ENCODE data around the gene JADE3.

- no peak for TF ChIP-seq CTCF (conservative IDR thresholded peaks at IDR 0.05 in 1 of 2, IDR thresholded peaks at IDR 0.05 in 1 of 2; ENCODE audit: low read depth in 1 of 2, low read length in 2 of 2)
- no peak for TF ChIP-seq EZH2 (IDR thresholded peaks at IDR 0.05; ENCODE audit: low read length, missing control alignments)
Observed at GRCh38 chrX:46882266-46882665, 30.0 kb upstream of the JADE3 start.

Measured in fibroblast of lung (primary cell).